GM19397 (cell line): ENCODE data around the gene ANKRD11.
"Not testable (repeated sequence)": the region's sequence is repeated elsewhere in the genome, so short reads cannot be mapped to it uniquely, and the experiment has no call there.

Experiments
- ATAC-seq: cut with Tn5 transposase; IDR thresholded peaks from one replicate; pipeline ENCODE4 v1.9.1; 2021; ENCODE audit warnings: mild to moderate bottlenecking, moderate library complexity; ENCODE audit not compliant: unreplicated experiment

The ANKRD11 gene

GRCh38 chr16:89389504-89390223, 100.7 kb downstream of the ANKRD11 start:
- ATAC-seq, result not testable (repeated sequence)

- no peak for ATAC-seq
Measured at GRCh38 chr16:89388536-89388935, 101.8 kb downstream of the ANKRD11 start.

DNA sequence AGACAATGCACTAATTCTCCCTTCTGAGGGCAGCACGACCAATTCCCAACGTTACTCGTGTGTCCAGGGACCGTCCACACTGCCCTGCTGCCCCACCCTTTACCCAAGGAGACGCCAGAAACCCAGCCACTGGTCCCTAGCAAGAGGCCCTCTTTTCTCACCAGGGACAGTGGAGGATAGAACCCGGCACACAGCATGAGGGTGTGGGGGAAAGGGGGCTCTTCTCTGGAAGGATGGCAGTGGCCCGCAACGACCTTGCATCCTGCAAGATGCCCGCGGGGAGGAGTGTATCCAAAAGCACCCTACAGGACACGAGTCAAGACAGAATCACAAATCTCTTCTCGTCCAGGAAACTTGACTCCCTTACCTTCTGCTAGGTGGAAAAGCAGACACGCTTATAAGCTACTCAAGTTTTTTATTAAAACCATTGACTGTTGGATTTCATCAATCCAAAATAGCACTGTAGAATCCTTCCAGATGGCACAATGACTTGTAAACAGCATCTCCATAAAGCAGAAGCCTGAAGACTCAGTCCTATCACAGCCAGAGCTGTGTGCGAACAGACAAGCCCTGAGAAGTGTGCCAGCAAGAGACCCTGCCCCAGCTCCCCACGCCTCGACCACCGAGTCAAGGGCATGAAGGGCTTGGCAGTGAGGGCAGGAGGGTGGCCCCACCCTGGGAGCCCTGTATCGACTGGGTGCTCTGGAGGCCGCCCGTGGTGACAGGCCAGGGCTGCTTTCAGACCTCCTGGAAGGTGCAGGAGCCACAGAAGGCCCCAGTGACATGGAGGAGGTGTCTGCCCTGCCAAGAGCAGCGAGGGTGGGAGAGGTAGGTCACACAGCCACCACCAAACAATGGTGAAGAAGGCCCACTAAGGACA, 103.8 kb downstream of the ANKRD11 start:
- no peak for ATAC-seq

DNA sequence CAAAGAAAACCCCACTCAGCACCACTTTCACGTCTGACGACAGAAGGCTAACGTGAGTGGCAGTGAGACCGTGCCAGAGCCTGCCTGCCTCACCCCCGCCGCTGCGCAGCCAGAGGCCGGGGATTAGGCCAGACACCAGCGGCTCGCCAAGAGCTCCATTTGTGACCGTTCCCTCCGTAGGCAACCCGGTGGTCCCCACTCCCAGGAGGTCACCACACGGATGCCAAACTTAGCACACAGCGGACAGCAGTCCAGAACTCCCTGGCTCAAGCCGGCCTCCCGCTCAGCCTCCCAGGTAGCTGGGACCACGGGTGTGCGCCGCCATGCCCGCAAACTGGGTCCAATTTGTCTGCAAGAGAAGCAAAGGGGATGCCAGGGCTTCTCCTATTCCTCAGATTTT, 104.6 kb downstream of the ANKRD11 start:
- ATAC-seq, result no peak

- ATAC-seq, result no peak
Measured at GRCh38 chr16:89384282-89384681, 106.1 kb downstream of the ANKRD11 start.

DNA sequence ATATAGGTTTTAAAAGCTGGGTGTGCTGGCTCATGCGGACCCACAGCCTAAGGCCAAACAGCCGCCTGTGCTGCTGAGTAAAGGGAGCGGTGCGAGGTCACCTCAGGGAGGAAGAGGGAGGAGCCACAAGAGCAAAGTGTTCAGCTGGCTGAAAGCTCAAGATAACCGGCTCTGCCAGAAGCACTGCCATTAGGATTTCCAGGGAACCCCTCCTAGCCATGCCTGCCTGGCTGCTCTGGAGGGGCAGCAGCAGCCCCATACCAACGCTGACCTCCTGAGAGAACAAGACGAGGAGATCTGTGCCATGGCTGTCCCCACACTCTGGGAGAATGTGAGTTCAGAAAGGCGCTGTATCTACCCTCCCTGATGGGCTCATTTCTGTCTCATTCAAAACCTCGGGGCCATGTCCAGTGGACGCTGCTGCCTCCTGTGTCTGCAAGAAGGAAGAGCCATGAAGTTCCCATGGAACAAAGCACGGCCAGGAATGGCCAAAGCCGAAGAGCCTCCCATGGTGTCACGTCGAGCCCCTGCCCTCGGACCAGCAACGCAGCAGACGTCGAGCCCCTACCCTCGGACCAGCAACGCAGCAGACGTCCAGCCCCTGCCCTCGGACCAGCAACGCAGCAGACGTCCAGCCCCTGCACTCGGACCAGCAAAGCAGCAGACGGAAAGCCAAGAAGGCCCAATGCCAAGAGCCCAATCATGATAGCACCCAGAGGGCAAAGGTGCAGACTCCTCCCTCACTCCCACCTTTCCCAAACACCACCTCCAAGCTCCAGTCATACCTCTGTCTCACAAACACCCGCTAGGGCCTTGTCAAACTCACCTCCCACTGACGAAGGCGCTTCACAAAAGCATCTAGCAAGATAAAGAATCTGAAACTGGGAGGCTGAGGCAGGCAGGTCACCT, 107.0 kb downstream of the ANKRD11 start:
- ATAC-seq, result no peak

- ATAC-seq, result not testable (repeated sequence)
Measured at GRCh38 chr16:89382555-89382954, 107.8 kb downstream of the ANKRD11 start.

- no peak for ATAC-seq
Measured at GRCh38 chr16:89381788-89382187, 108.6 kb downstream of the ANKRD11 start.

GRCh38 chr16:89380681-89381080, 109.7 kb downstream of the ANKRD11 start:
- no peak for ATAC-seq

DNA sequence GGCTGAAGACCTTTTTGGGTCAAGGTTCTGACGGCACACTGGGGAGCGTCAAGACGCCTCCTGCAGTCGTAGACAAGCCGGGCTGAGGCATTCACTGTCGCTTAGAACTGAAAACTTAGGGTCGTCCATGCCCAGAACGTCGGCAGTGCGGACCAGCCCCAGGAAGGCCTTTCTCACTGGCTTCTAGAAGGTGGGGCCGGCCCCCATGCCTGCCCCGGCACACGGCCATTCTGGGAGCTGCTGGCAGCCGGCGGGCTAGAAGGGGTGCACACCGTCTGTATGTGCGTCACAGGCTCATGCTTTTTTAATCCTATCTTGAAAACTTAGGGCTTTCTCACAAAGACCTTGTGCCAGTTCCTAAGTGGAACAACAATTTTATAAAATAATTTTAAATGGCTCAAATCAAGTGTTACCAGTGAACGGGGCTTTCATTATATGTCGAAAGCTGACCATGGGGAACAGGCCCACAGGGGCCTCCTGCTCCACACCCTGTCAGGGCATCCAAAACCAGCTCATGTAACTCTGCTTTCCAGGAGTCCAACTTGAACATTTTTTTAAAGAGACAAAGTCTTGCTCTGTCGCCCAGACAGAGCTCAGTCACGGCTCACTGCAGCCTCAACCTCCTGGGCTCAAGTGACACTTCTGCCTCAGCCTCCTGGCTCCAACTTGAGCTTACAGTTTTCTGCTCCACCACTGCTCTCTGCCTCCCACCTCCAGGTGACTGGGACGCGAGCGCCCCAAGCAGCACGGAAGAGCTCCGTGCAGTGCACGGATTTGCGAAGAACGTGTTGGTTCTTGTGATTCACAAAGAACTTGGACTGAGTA, 111.2 kb downstream of the ANKRD11 start:
- ATAC-seq, result no peak

- ATAC-seq, result no peak
Measured at GRCh38 chr16:89377453-89377848, 112.9 kb downstream of the ANKRD11 start.

DNA sequence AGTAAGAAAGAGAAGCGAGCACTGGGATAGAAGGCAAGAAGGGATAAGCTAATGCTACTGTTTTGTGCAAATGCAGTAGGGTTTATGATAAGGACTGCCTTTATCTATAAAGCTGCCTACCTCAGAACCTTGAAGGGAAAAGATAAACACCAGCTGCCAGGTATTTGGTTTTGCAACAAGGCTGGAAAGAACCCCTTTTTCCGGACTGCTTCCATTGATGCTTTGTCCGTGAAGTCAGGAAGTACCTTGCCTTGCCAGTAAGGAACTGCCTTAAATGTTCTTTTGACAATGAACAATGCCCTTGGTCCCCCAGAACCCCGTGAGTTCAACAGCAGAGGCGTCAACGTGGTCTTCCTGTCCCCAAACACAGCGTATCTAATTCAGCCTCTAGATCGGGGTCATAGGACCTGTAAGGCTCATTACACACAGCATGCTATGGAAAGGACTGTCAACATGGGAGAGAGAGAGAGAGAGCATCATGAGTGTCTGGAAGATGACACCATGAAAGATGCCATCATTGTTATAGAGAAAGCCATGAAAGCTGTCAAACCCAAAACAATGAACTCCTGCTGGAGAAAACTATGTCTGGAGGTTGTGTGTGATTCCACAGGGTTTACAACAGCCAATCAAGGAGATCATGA, 113.4 kb downstream of the ANKRD11 start:
- no peak for ATAC-seq

DNA sequence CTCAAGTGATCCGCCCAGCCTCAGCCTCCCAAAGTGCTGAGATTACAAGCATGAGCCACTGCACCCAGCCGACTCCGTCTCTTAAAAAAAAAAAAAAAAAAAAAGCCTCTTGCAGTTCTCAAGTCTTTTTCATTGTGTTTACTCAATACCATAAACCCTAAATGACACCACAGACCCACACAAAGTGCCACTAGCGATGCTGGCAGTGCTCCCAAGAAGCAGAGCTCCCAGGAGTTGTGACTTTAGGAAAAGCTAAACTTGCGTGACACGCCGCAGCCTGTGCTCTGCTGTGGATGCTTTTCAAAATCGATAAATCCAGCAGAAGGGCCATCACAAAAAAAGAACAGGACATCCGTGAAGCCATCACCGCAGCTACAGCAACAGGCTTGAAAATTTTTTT, 114.7 kb downstream of the ANKRD11 start:
- no peak for ATAC-seq

DNA sequence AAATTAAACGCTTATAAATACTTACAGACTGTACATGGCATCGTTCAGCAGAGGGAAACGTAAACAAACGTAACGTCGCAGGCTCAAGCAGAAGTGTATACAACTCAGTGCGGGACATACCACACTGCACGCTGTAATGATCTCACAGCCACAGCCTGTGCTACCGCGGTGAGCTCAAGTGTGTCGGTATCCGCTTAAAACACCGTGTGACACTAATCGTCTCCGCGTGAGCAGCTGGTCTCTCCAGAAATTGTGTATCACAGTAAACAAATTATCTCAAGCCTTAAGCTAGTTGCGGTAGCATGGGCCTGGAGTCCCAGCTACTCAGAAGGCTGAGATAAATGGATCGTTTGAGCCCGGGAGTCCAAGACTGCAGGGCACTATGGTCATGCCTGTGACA, 115.3 kb downstream of the ANKRD11 start:
- no peak for ATAC-seq

- ATAC-seq, result no peak
Measured at GRCh38 chr16:89374393-89374960, 115.9 kb downstream of the ANKRD11 start.

GRCh38 chr16:89373355-89374110, 116.8 kb downstream of the ANKRD11 start:
- ATAC-seq, result no peak

DNA sequence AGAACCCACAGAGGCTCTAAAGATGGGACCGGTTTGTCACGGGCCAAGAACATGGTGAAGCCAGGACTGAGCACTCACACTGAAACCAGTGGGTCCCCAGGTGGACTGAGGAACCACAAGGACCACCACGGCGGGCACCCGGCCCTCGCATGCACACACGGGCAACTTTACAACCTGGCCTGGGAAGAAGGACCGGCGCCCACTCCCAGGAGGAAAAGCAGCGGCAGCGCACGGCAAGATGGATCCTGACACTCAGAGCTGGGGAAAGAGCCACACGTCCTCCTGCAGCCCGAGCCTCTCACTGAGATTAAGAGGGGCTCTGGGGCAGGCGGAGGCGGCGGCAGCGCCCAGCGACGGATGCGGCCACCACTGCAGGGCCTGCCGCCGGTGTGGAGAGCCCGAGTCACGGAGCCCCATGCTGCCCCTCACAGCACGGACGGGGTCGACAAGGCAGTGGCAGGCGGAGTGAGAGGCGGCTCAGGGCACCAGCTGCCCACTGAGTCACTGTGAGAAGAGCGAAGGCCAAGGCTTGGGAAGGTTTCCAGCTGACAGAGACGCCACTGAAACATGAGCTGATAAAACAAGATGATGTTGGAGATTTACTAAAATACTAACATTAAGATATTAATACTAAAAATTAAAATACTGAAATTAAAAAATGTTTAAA, 118.3 kb downstream of the ANKRD11 start:
- ATAC-seq, result no peak

DNA sequence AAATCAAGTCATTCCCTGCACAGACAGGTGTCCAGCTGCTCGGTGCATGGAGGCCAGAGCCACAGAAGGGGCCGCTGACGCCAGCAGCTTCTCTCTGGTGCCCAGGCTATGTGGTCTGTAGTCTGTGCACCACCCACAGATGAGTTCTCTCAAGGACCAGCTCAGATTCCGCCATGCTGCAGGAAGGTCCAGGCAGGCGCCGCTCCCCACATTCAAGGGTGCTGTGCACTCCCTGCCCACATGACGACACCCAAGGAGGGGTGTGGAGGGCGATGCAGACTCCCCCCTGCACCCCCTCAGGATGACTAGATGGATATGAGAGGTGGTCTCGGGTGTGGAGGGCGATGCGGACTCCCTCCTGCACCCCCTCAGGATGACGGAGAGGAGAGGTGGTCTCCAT, 119.0 kb downstream of the ANKRD11 start:
- no peak for ATAC-seq
